Inflammatory macrophage (primary cell): Measurements from ENCODE around the gene MYLK.
"Not testable (repeated sequence)": the region's sequence is repeated elsewhere in the genome, so short reads cannot be mapped to it uniquely, and the experiment has no call there.

Experiments
- DNase-seq, 2 donors: peaks; one replicate each; pipeline ENCODE4 v3.0.0-alpha.2; 2020 to 2022
- total RNA-seq, 18 experiments: gene quantifications; one replicate each; lab custom pipeline; 2026; ENCODE audit warnings: mixed read lengths in 6 of 18, inconsistent platforms in 2 of 18; lab: John Stamatoyannopoulos, UW

The MYLK gene
- total RNA-seq: 0.57 to 6.4 (median 1.9) reads per million in 18 experiments

- DNase-seq: peak; percentile 56 to 61
These were observed at the start of gene MYLK for GRCh38 chr3:123884203-123884831. Gene MYLK, minus strand, starts transcription at chr3:123884332. Its CDS starts 90,491 bp downstream, at chr3:123793841.

- DNase-seq: no peak
These were observed 46.3 kb upstream of the MYLK start for GRCh38 chr3:123930445-123930844.

- no peak for DNase-seq
These were observed 45.2 kb upstream of the MYLK start for GRCh38 chr3:123929325-123929724.

- DNase-seq: no peak
These were observed 42.3 kb upstream of the MYLK start for GRCh38 chr3:123926396-123926795.

- no peak for DNase-seq
These were observed 36.7 kb upstream of the MYLK start for GRCh38 chr3:123920868-123921267.

- DNase-seq: no peak
These were observed 36.3 kb upstream of the MYLK start for GRCh38 chr3:123920383-123920782.

- DNase-seq: no peak
These were observed 35.2 kb upstream of the MYLK start for GRCh38 chr3:123919353-123919752.

- no peak for DNase-seq
These were observed 30.7 kb upstream of the MYLK start for GRCh38 chr3:123914829-123915228.

GRCh38 chr3:123909785-123910184 is 25.7 kb upstream of the MYLK start:
- DNase-seq: no peak

GRCh38 chr3:123907720-123908119 is 23.6 kb upstream of the MYLK start:
- no peak for DNase-seq

GRCh38 chr3:123899300-123899865 is 15.3 kb upstream of the MYLK start:
- no peak for DNase-seq

GRCh38 chr3:123893012-123893411 is 8.9 kb upstream of the MYLK start:
- no peak for DNase-seq

GRCh38 chr3:123892195-123892594 is 8.1 kb upstream of the MYLK start:
- DNase-seq: no peak

- DNase-seq: not testable (repeated sequence)
These were observed 6.9 kb upstream of the MYLK start for GRCh38 chr3:123890991-123891390.

GRCh38 chr3:123890162-123890561 is 6.0 kb upstream of the MYLK start:
- not testable (repeated sequence) for DNase-seq

- DNase-seq: no peak
These were observed 861 bp upstream of the MYLK start for GRCh38 chr3:123884993-123885392.

GRCh38 chr3:123883701-123884202 is 380 bp downstream of the MYLK start:
- no peak for DNase-seq

GRCh38 chr3:123883111-123883510 is 1.0 kb downstream of the MYLK start:
- no peak for DNase-seq

GRCh38 chr3:123881771-123882170 is 2.4 kb downstream of the MYLK start:
- DNase-seq: no peak

GRCh38 chr3:123880998-123881561 is 3.1 kb downstream of the MYLK start:
- DNase-seq: peak; percentile 19 to 23

- DNase-seq: no peak
These were observed 5.3 kb downstream of the MYLK start for GRCh38 chr3:123878807-123879206.

GRCh38 chr3:123877965-123878364 is 6.2 kb downstream of the MYLK start:
- DNase-seq: no peak

- no peak for DNase-seq
These were observed 6.7 kb downstream of the MYLK start for GRCh38 chr3:123877466-123877865.

GRCh38 chr3:123876858-123877257 is 7.3 kb downstream of the MYLK start:
- no peak for DNase-seq
